Psoas muscle (tissue), 8 donors: ENCODE data around the gene EFNA3. TPM values are rescaled to one million over a fixed set of nuclear protein-coding genes. Genes with fewer than 3 reads are reported as not detected.

Experiments
- ATAC-seq, 4 donors: fragments of 200-7000 bp; cut with Tn5 transposase; one replicate each; pipeline ENCODE4 v1.9.1; 2020; ENCODE audit warnings: moderate library complexity in 3 of 4, mild to moderate bottlenecking in 2 of 4
- DNase-seq, 2 donors: peaks; one replicate each; pipeline ENCODE4 v3.0.0-alpha.2; 2020
- H3K27ac ChIP-seq: fragments of 200-600 bp; one replicate; pipeline ENCODE4 v1.8.0; 2022
- H3K27me3 ChIP-seq, 3 donors: fragments of 200-600 bp in 1 of 3; one replicate each; pipeline versions ENCODE4 v1.6.1 to v1.8.0; 2013 to 2022; ENCODE audit warnings: low read length in 2 of 3, mild to moderate bottlenecking in 2 of 3, moderate library complexity in 1 of 3; ENCODE audit not compliant: insufficient read depth in 3 of 3
- H3K36me3 ChIP-seq, 2 donors: fragments of 200-600 bp in 1 of 2; one replicate each; pipeline versions ENCODE4 v1.6.1 to v1.8.0; 2013 to 2022; ENCODE audit warnings: low read depth in 1 of 2, mild to moderate bottlenecking in 1 of 2, moderate library complexity in 1 of 2; ENCODE audit not compliant: insufficient read depth in 1 of 2
- H3K4me1 ChIP-seq: fragments of 200-600 bp; one replicate; pipeline ENCODE4 v1.8.0; 2022
- H3K4me3 ChIP-seq: fragments of 200-600 bp; one replicate; pipeline ENCODE4 v1.8.0; 2022; ENCODE audit warnings: mild to moderate bottlenecking
- H3K9me3 ChIP-seq: fragments of 200-600 bp; one replicate; pipeline ENCODE4 v1.8.0; 2022
- WGBS, 3 donors: extraction: QIAGEN DNeasy Blood & Tissue Kit; methylation state at CpG; one replicate each; pipeline versions ENCODE4 v1.1.6 to v1.1.7; 2013; 5-methylcytosine and 5-hydroxymethylcytosine counted together
- intact Hi-C, 2 donors: fragments of 100-400 bp; cut with DNase I; formaldehyde crosslinking; loops; one replicate each; pipeline versions ENCODE4 v1.11.0 to v1.14.2; 2022
- polyA plus RNA-seq, 3 donors: library from polyadenylated mRNA; stranded (reverse); fragments of 200-250 nt; gene quantifications; one replicate each; pipeline ENCODE4 v1.2.3, GENCODE V29; 2013
- total RNA-seq, 4 donors: library from RNA; stranded (reverse); fragmentation: NEBNext Ultra II Directional in 2 of 4; extraction: Animal tissue kit (Norgen Biotek cat#: 25700) in 2 of 4; gene quantifications; one replicate each; pipeline versions ENCODE4 v1.2.1 to v1.2.4, GENCODE V29; 2021 to 2023
- TF ChIP-seq, protein P1 (sequence below): fragments of 200-600 bp; IDR thresholded peaks from one replicate; pipeline ENCODE4 v1.8.0; 2022; ENCODE audit warnings: antibody characterized with exemption
- donor health status: healthy with polysubstance abuse.
- donor health status: DM: no; HTN: no; CAD: no; lungs with moderate emphysema.
- donor health status: Bipolar disorder and iron deficiency.
- donor health status: healthy.
- donor health status: DM: yes; HTN: yes; CAD: no.
- donor health status: DM: no; HTN: no; CAD: no.
- donor health status: DM: no; HTN: no; CAD: no.
- donor health status: DM: yes; HTN: yes; CAD: no.

The EFNA3 gene
- total and polyA plus RNA-seq, 7 donors: 0.17 to 1.00 (median 0.48) TPM; not detected in 1

GRCh38 chr1:155072531-155073289 is 5.9 kb upstream of the EFNA3 start:
- TF ChIP-seq, protein P1, sequence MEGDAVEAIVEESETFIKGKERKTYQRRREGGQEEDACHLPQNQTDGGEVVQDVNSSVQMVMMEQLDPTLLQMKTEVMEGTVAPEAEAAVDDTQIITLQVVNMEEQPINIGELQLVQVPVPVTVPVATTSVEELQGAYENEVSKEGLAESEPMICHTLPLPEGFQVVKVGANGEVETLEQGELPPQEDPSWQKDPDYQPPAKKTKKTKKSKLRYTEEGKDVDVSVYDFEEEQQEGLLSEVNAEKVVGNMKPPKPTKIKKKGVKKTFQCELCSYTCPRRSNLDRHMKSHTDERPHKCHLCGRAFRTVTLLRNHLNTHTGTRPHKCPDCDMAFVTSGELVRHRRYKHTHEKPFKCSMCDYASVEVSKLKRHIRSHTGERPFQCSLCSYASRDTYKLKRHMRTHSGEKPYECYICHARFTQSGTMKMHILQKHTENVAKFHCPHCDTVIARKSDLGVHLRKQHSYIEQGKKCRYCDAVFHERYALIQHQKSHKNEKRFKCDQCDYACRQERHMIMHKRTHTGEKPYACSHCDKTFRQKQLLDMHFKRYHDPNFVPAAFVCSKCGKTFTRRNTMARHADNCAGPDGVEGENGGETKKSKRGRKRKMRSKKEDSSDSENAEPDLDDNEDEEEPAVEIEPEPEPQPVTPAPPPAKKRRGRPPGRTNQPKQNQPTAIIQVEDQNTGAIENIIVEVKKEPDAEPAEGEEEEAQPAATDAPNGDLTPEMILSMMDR: no peak
- 61 to 66% (median 65%) methylated on average over 7 of the region's 7 CpGs for WGBS, 3 donors
- Histone ChIP-seq H3K36me3 (no peaks in the 10 kb centered on the region), H3K4me1 (peaks cover 12% of the 10 kb centered on the region), H3K9me3 (no peaks in the 10 kb centered on the region), H3K4me3 (no peak overlapping the region), H3K27ac (no peak overlapping the region), H3K27me3 (peaks cover 0 to 1% (median 0%) of the 10 kb centered on the region in 3 donors)
- ATAC-seq (no peak), DNase-seq (peak; percentile 2 to 32)
- intact Hi-C loops: no loop called here

DNA sequence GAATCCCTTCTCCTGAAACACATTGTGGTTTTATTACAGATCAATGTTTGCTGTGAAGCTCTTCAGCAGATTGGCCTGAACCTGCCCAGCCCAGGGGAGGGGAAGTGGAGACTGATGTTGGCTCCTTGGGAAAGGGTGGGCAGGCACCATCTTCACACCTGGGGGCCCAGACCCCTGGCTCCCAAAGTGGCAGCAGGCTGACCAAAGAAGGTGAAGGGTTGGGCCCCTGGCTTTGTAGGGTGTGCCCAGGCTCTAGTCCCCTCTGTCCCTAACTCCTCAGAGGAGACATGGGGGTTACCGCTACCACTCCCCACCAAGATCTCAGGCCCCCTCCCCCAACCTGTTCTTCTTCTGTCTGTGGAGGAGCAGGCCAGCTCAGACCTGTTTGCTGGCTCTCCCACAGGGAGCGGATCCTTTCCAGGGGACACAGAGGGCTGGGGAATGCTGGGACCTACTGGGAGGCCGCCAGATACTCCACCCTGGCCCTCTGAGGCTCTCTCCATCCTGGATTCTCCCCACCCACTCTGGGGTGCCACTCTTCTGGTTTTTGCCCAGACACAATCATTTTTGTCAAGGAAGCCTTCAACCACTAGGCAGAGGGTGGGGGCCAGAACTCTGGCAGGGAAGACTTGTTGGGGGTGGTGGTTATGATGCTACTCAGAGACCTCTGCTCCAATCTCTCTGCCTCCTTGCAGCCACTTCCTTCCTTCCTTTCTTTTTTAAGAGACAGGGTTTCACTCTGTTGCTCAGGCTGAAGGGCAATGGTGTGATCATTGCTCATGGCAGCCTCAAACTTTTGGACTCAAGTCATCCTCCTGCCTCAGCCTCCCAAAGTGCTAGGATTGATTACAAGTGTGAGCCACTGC is 5.0 kb upstream of the EFNA3 start:
- DNase-seq: peak; percentile 4 to 40
- Histone ChIP-seq H3K9me3 (no peaks in the 10 kb centered on the region), H3K27ac (no peak overlapping the region), H3K4me3 (no peak overlapping the region), H3K4me1 (peaks cover 12% of the 10 kb centered on the region), H3K36me3 (no peaks in the 10 kb centered on the region), H3K27me3 (peaks cover 0 to 1% (median 0%) of the 10 kb centered on the region in 3 donors)
- 90 to 97% (median 96%) methylated on average over 3 of the region's 3 CpGs for WGBS, 3 donors
- TF ChIP-seq, protein P1: no peak
- intact Hi-C loops: no loop called here
- no peak for ATAC-seq

DNA sequence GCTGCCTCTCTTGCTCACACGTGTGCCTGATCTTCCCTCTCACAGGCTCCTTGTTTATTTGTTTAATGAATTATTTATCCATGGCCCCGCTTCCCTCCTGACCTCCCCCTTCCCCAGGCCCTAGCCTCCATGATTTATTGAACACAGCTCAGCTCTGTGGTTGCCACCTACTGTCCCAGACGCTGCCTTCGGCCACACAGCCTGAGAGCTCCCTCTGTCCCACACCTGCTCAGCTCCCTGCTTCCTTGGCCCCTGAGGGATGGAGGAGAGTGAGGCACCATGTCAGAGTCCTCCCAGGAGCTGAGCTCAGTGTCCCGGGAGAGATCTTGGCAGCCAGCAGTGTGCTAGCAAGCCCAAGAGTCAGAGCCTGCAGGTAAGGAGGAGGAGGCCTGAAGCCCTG is 3.1 kb upstream of the EFNA3 start:
- Histone ChIP-seq H3K27ac (no peak overlapping the region), H3K4me3 (no peak overlapping the region), H3K9me3 (no peaks in the 10 kb centered on the region), H3K4me1 (peaks cover 21% of the 10 kb centered on the region), H3K27me3 (peaks cover 0 to 18% (median 7%) of the 10 kb centered on the region in 3 donors), H3K36me3 (no peaks in the 10 kb centered on the region)
- 62 to 72% (median 65%) methylated on average over 5 of the region's 5 CpGs for WGBS, 3 donors
- ATAC-seq (no peak), DNase-seq (peak in 1 of 2 donors; percentile 21)
- intact Hi-C loops: no loop called here
- TF ChIP-seq, protein P1: no peak

- no peak for ATAC-seq
- Histone ChIP-seq H3K27ac (no peak overlapping the region), H3K9me3 (no peaks in the 10 kb centered on the region), H3K4me1 (peaks cover 19% of the 10 kb centered on the region), H3K36me3 (no peaks in the 10 kb centered on the region), H3K27me3 (peaks cover 0 to 27% (median 12%) of the 10 kb centered on the region in 3 donors), H3K4me3 (no peak overlapping the region)
- WGBS, 3 donors: 64 to 86% (median 67%) methylated on average over 1 of the region's 1 CpG
- TF ChIP-seq, protein P1: no peak
- no peak for DNase-seq
- intact Hi-C loops: no loop called here
These were observed 2.3 kb upstream of the EFNA3 start for GRCh38 chr1:155076371-155076770.
